ENCODE data around the gene BLVRB.
"Not testable (repeated sequence)": the region's sequence is repeated elsewhere in the genome, so short reads cannot be mapped to it uniquely, and the experiment has no call there.

The BLVRB gene

GRCh38 chr19:40475878-40476644 is 10.5 kb upstream of the BLVRB start:
- DNase-seq, result not testable (repeated sequence)

GRCh38 chr19:40474737-40475136 is 9.2 kb upstream of the BLVRB start:
- DNase-seq, result no peak

GRCh38 chr19:40472516-40472915 is 7.0 kb upstream of the BLVRB start:
- no peak for DNase-seq

GRCh38 chr19:40471111-40471510 is 5.6 kb upstream of the BLVRB start:
- DNase-seq, result no peak

GRCh38 chr19:40469011-40469410 is 3.5 kb upstream of the BLVRB start:
- DNase-seq, result no peak

GRCh38 chr19:40466985-40467734 is 1.6 kb upstream of the BLVRB start, which contains the start of gene SPTBN4:
SPTBN4 (plus strand) TSS chr19:40467001; CDS start chr19:40472622, 5,621 bp downstream.
- no peak for DNase-seq

- DNase-seq, result no peak
Observed at GRCh38 chr19:40466219-40466984, 857 bp upstream of the BLVRB start.

GRCh38 chr19:40465025-40465556 is 454 bp downstream of the BLVRB start:
- peak; percentile 18 for DNase-seq

- DNase-seq, result peak; percentile 76
Observed at GRCh38 chr19:40464059-40465024, 1.2 kb downstream of the BLVRB start.

- DNase-seq, result not testable (repeated sequence)
Observed at GRCh38 chr19:40463587-40464037, 1.9 kb downstream of the BLVRB start.

- DNase-seq, result no peak
Observed at GRCh38 chr19:40461669-40462221, 3.8 kb downstream of the BLVRB start.

- no peak for DNase-seq
Observed at GRCh38 chr19:40460185-40460584, 5.4 kb downstream of the BLVRB start.

- DNase-seq, result no peak
Observed at GRCh38 chr19:40458597-40458974, 7.0 kb downstream of the BLVRB start.

GRCh38 chr19:40457953-40458596 is 7.5 kb downstream of the BLVRB start:
- no peak for DNase-seq

GRCh38 chr19:40457048-40457447 is 8.5 kb downstream of the BLVRB start:
- DNase-seq, result no peak

- DNase-seq, result not testable (repeated sequence)
Observed at GRCh38 chr19:40453943-40454342, 11.6 kb downstream of the BLVRB start.

- no peak for DNase-seq
Observed at GRCh38 chr19:40453151-40453735, 12.3 kb downstream of the BLVRB start.

GRCh38 chr19:40452016-40452415 is 13.5 kb downstream of the BLVRB start:
- DNase-seq, result no peak

- DNase-seq, result no peak
Observed at GRCh38 chr19:40450664-40451063, 14.9 kb downstream of the BLVRB start.

- DNase-seq, result no peak
Observed at GRCh38 chr19:40449506-40449905, 16.0 kb downstream of the BLVRB start.

Measured in NCI-H1694 treated with DMSO at 0.1 percent for 48 hours (cell line).